HG02798 (cell line): ENCODE data around the gene PRR18.

Source experiments
- ATAC-seq: cut with Tn5 transposase; IDR thresholded peaks from one replicate; pipeline ENCODE4 v1.9.1; 2021; ENCODE audit warnings: mild to moderate bottlenecking; ENCODE audit not compliant: unreplicated experiment, poor library complexity

The PRR18 gene

GRCh38 chr6:166308769-166309589 is 787 bp upstream of the PRR18 start:
- no peak for ATAC-seq

GRCh38 chr6:166307082-166308032 is 835 bp downstream of the PRR18 start:
- peak; percentile 31 for ATAC-seq

GRCh38 chr6:166306378-166307081 is 1.7 kb downstream of the PRR18 start:
- no peak for ATAC-seq

GRCh38 chr6:166305562-166306117 is 2.6 kb downstream of the PRR18 start:
- ATAC-seq, result no peak

- ATAC-seq, result no peak
Observed at GRCh38 chr6:166304106-166304505, 4.1 kb downstream of the PRR18 start.

DNA sequence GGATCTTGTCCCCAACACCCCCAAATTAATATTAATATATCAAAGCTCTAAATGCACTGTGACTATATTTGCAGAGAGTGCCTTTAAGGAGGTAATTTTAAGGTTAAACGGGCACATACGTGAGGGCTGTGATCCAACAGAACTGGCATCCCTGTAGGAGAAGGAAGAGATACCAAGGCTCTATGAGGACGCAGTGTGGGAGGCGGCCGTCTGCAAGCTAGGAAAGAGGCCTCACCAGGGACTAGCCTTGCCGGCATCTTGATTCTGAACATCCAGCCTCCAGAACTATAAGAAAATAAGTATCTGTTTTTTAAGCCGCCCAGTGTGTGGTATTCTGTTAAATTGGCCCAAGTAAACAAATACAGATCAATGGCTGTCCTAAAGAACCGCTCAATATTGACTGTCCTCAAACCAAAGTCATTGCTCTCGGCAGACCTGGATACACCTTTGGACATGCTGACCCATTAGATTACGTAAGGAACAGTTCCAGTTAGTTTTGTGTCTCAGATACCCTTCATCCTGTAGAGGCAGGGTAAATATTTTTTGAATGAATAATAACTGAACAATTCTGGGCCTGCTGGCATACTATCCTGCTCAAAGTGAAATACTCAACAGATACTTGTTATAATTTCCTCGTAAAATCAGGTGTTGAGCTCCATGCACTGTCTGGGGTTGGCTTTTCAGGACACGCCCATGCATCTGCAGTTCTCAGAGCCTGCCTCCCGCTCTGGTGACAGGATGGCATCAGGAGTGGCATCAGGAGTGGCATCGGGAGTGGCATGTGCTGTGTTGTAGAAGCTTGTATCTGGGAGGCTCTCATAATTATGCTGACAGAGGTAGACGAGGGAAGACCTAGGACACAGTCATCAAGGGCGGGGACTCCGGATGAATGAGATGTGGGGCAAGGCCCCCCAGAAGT is 6.3 kb downstream of the PRR18 start:
- no peak for ATAC-seq

DNA sequence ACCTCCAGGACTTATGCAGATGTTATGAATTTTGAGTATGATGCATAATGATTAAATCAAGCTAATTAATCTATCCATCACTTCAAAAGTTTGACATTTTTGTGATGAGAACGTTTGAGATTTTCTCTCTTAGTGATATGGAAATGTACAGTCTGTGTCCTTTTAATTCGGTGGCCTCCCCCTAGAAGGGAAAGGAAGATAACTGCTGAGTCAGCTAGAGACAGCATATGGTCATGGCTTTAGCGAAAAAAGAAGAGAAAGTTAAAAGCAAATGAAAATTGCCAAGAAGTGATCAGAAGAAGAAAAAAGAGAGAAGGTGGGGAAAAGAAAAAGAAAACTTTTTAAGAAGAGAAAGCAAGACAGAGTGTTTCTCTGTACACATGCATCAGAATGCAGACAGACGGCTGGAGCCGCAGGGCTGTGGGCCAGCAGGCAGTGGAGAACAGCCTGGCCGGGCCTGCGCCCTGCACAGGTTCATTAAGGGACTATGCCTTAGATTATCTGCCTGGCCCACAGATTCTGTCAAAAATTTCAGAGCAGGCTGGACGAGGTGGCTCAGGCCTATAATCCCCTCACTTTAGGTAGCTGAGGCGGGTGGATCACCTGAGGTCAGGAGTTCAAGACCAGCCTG is 7.7 kb downstream of the PRR18 start:
- no peak for ATAC-seq

DNA sequence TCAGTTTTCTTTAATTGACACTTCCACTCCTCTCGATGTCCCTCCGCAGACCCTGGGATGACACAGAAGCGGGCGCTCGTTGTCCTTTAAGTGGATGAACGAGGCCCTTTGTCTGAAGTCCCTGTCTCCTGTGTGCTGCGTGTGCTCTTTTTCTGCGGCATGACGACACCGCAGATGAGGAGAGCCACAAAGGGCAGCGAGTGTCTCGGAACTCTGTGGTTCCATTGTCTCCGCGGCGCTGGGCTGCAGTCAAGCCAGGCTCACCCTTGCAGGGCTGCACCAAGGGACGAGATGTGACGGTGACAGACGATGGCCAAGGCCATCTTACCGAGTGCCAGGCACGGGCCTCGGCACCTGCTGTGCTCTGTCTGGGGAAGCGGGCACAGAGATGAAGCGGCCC is 10.6 kb downstream of the PRR18 start:
- ATAC-seq, result no peak

DNA sequence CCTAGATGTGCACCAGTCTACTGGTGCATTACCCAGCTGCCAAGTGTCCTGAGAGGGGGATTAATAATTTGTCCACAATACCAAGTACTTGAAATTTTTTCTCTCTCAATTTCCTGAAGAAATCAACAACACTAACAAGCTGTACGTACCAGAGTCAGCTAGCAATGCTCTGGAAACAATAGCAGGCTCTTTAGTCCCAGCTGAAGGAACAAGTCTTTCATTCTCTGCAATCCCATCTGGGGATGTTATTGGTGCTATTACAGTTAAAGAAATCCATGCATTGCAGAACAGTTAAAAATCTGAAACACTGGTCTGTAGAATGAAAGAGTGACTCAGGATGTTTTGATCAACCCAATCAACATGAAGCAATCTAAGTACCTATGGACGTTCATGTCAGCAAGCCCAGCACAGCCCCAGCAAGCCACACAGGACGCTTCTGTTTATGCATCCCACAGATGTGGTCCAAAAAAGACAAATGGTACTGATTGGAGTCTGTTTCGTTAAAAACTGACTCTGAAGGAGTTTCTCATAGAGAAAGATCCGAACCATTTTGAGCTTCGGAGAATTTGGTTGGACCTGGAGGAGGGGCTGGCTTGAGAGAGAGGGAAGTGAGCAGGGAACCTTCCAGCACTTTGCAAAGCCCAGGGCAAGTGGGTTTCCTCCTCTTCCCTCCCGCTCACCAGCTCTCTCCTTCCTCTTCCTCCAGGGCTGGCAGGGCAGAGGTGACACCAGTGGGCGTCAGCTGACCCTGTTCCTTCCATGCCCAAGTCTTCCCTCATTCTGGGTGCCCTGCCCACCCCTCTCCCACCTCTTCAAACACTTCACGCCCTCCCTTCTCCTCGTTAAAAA is 11.9 kb downstream of the PRR18 start:
- no peak for ATAC-seq

DNA sequence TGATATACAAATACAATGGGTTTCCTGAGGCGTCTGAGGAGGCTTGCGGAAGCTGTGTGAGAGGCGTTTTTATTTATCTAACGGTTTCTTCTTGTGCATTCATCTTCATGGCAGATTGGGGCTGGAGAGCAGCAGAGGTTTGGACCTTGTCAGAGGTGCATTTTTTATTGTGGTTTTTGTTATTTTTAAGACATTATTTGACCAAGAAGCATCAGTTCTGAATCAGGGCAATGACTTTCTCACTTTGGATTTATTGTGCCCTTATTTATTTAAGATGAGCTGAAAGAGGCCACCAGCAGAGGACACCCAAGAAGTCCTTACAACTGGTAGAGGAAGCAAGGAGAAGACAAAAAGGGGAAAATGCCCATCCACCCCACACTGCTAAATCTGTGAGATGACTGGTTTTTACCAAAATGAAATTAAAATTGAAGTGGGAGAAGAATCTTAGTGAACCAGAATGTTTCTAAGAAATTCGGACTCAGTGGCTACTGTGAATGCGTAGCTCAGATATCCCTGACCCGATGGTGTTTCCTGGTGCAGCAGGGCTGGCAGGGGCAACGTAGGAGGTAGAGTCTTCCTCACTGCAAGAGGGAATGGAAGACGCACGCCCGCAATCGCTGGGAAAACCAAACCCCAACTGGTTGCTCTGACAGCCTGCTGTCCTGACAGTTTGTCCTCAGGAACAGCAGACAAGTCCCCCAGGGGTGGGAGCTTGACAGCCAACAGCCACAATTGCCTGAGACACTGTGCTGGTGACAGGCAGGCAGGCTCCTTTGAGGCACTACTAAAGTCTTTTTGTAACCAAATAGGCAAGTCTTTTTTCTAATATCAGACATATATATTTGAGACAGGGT is 14.2 kb downstream of the PRR18 start:
- no peak for ATAC-seq

- no peak for ATAC-seq
Observed at GRCh38 chr6:166289207-166290060, 18.8 kb downstream of the PRR18 start.

GRCh38 chr6:166286839-166287271 is 21.3 kb downstream of the PRR18 start:
- ATAC-seq, result peak; percentile 85

DNA sequence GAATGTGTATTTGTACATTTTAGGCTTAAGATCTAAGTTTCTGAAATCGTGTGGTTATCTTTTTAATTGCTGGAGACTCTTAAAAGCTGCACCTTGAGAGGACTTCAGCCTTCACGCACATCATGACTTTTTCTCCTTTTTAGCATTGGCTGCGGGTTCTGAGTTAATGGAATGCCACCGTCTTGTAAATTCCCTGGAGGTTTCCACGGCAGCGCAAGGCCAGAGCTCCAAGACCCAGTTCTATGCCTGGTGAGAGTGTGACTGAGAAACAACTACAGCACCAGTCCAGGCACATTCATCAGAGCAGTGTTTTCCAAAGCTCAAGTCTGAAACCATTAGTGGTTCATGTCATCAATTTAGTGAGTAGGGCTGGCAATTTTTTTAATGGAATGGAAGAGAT is 23.0 kb downstream of the PRR18 start:
- ATAC-seq, result no peak

DNA sequence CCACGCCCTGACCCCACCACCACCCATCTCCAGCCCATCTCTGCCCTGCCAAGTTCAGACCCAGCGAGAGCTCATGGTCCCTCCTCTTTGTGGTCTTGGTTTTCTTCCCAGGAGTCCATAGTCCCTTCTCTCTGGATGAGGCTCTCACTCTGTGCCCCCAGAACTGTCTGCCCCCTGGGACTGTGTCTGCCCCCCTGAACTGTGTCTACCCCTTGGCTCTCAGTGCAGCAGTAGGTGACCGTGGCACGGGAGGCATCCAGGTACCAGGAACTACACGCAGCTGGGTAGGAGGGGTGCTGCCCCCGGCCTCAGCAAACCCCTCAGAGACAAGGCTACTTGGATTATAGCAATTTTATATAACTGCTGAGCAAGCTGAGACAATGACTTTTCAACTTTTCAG is 23.6 kb downstream of the PRR18 start:
- no peak for ATAC-seq

GRCh38 chr6:166282394-166283032 is 25.7 kb downstream of the PRR18 start:
- no peak for ATAC-seq

DNA sequence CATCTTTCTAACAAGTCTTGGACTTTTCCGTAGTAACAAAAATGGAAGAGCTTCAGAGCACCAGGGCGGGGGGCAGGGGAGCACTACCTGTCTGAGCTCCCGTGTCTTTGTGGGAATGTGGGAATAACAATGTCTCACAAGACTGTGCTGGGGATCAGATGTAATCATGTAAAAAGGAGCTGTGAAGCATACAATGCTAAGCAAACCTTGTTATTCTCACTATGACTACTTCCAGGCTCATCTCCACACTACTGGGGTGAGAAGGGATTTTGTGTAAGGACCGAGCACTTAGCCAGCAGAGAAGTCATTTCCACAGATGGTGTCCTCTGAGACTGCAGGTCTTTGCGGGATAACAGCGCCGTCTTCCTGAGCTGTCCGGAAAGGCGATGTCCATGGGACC is 27.1 kb downstream of the PRR18 start:
- peak; percentile 40 for ATAC-seq
